ENCODE results near the gene NR6A1.

NR6A1 gene

GRCh38 chr9:124559871-124560270 lies 211.2 kb downstream of the NR6A1 start:
- DNase-seq = peak; percentile 69

- no peak for DNase-seq
Observed at GRCh38 chr9:124558777-124559470, 212.2 kb downstream of the NR6A1 start.

GRCh38 chr9:124557895-124558294 lies 213.2 kb downstream of the NR6A1 start:
- DNase-seq = no peak

GRCh38 chr9:124555043-124555442 lies 216.1 kb downstream of the NR6A1 start:
- DNase-seq = no peak

GRCh38 chr9:124553738-124554137 lies 217.4 kb downstream of the NR6A1 start:
- DNase-seq = peak; percentile 83

- no peak for DNase-seq
Observed at GRCh38 chr9:124552273-124552605, 218.9 kb downstream of the NR6A1 start.

- DNase-seq = peak; percentile 64
Observed at GRCh38 chr9:124551472-124552272, 219.4 kb downstream of the NR6A1 start.

- no peak for DNase-seq
Observed at GRCh38 chr9:124550072-124550471, 221.0 kb downstream of the NR6A1 start.

- no peak for DNase-seq
Observed at GRCh38 chr9:124549016-124549415, 222.1 kb downstream of the NR6A1 start.

GRCh38 chr9:124544535-124544934 lies 226.6 kb downstream of the NR6A1 start:
- DNase-seq = no peak

- DNase-seq = no peak
Observed at GRCh38 chr9:124541824-124542223, 229.3 kb downstream of the NR6A1 start.

- DNase-seq = no peak
Observed at GRCh38 chr9:124537926-124538325, 233.2 kb downstream of the NR6A1 start.

- DNase-seq = no peak
Observed at GRCh38 chr9:124535846-124536245, 235.3 kb downstream of the NR6A1 start.

- DNase-seq = no peak
Observed at GRCh38 chr9:124532897-124533296, 238.2 kb downstream of the NR6A1 start.

- no peak for DNase-seq
Observed at GRCh38 chr9:124531115-124531514, 240.0 kb downstream of the NR6A1 start.

- DNase-seq = no peak
Observed at GRCh38 chr9:124530246-124530645, 240.9 kb downstream of the NR6A1 start.

- DNase-seq = peak; percentile 37
Observed at GRCh38 chr9:124527781-124528180, 243.3 kb downstream of the NR6A1 start.

GRCh38 chr9:124526174-124526573 lies 244.9 kb downstream of the NR6A1 start:
- DNase-seq = no peak

- DNase-seq = no peak
Observed at GRCh38 chr9:124522121-124523098, 248.7 kb downstream of the NR6A1 start.

- no peak for DNase-seq
Observed at GRCh38 chr9:124521142-124521541, 250.0 kb downstream of the NR6A1 start.

GRCh38 chr9:124520206-124520596 lies 250.9 kb downstream of the NR6A1 start:
- DNase-seq = no peak

- no peak for DNase-seq
Observed at GRCh38 chr9:124518116-124518515, 253.0 kb downstream of the NR6A1 start.

- DNase-seq = no peak
Observed at GRCh38 chr9:124517600-124517999, 253.5 kb downstream of the NR6A1 start.

Measured in HCEC 1CT (cell line).